ENCODE results near the gene ARHGAP26.

Gene ARHGAP26

DNA sequence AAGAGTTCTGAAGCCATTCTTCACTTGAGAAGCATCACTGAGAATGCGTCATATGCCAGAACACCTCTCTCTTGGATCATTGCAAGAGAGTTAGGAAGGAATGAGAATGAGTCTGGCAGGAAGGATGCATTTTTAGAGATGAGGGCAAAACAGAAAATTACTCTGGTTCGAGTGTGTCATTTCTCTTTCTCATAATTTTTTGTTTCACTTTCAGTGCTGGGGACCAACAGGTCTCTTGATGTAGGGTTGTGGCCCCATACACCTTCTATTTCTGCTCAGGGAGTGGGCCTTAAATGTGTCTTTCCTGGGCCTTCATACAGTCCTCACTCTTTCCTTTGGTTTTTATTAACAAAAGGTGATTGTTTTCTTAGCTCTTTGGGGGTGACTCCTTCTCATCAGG is 330.9 kb downstream of the ARHGAP26 start:
- Histone ChIP-seq H3K27ac (ENCODE audit: low read depth in 2 of 2, low read length in 2 of 2) (no peak overlapping the region), H3K9me3 (ENCODE audit: control insufficient read depth in 2 of 2, low read length in 2 of 2) (no peaks in the 10 kb centered on the region), H3K4me1 (ENCODE audit: control insufficient read depth in 2 of 2, insufficient read depth in 2 of 2, low read length in 2 of 2) (no peaks in the 10 kb centered on the region), H3K4me3 (ENCODE audit: low read length in 2 of 2) (no peak overlapping the region), H3K9ac (ENCODE audit: low read depth in 1 of 2, low read length in 2 of 2) (no peak overlapping the region), H3K27me3 (ENCODE audit: control insufficient read depth in 2 of 2, insufficient read depth in 2 of 2, low read length in 2 of 2) (no peaks in the 10 kb centered on the region), H3K36me3 (ENCODE audit: control insufficient read depth in 2 of 2, insufficient read depth in 2 of 2, low read length in 2 of 2) (no peaks in the 10 kb centered on the region)

DNA sequence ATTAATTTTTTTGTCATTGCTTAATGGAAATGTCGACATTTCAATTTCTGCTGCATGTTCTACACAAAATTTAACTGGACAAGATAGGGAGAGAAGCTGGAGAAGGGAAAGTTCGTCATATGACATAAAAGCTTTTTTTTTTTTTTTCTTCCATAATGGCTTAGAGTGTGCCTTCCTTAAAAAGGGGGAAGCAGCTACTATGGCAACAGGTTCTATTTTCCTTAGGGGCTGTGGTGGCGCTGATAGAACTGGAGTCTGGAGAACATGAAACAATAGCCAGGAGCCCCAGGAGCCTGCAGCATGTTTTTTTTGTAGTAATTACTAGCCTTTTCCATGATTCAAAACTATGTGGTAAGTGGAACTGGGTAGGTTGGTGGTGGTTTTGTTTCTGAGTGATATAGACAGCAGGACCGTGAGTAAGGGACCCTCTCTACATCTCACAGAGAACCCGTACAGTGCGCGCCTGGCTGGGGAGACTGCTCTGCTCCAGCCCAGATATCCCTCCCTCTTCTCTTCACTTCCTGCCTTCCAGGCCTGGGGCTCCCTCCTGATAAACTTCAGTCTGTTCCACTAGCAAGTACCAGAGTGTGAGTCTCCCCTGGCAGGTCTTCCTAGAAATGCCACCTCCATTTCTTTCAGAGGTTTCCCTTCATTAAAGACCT is 331.7 kb downstream of the ARHGAP26 start:
- H3K9ac ChIP-seq (ENCODE audit: low read depth in 1 of 2, low read length in 2 of 2) = no peak overlapping the region
- no peak overlapping the region for H3K4me3 ChIP-seq (ENCODE audit: low read length in 2 of 2)
- no peaks in the 10 kb centered on the region for H3K9me3 ChIP-seq (ENCODE audit: control insufficient read depth in 2 of 2, low read length in 2 of 2)
- H3K27me3 ChIP-seq (ENCODE audit: control insufficient read depth in 2 of 2, insufficient read depth in 2 of 2, low read length in 2 of 2) = no peaks in the 10 kb centered on the region
- no peaks in the 10 kb centered on the region for H3K4me1 ChIP-seq (ENCODE audit: control insufficient read depth in 2 of 2, insufficient read depth in 2 of 2, low read length in 2 of 2)
- no peaks in the 10 kb centered on the region for H3K36me3 ChIP-seq (ENCODE audit: control insufficient read depth in 2 of 2, insufficient read depth in 2 of 2, low read length in 2 of 2)
- H3K27ac ChIP-seq (ENCODE audit: low read depth in 2 of 2, low read length in 2 of 2) = no peak overlapping the region

DNA sequence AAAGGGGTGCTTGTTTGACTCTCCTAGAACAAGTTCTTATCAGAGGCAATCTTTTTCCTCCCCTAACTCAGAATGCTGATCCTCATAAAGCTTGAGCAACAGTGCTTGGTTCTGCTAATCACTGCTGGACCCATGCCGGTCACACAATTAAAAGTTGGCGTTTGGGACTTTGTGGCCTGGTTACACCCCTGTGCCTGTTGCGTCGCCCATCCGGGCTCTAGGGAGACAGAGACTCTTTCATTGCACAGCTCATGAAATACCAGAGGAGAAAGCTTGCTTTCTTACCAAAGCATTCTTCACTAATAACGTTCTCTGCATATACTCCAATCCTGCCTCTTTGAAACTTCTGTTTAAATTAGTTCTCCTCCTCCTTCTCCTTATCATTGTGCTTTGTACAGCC is 332.2 kb downstream of the ARHGAP26 start:
- Histone ChIP-seq H3K27ac (ENCODE audit: low read depth in 2 of 2, low read length in 2 of 2) (no peak overlapping the region), H3K4me3 (ENCODE audit: low read length in 2 of 2) (no peak overlapping the region), H3K9me3 (ENCODE audit: control insufficient read depth in 2 of 2, low read length in 2 of 2) (no peaks in the 10 kb centered on the region), H3K36me3 (ENCODE audit: control insufficient read depth in 2 of 2, insufficient read depth in 2 of 2, low read length in 2 of 2) (no peaks in the 10 kb centered on the region), H3K4me1 (ENCODE audit: control insufficient read depth in 2 of 2, insufficient read depth in 2 of 2, low read length in 2 of 2) (no peaks in the 10 kb centered on the region), H3K27me3 (ENCODE audit: control insufficient read depth in 2 of 2, insufficient read depth in 2 of 2, low read length in 2 of 2) (no peaks in the 10 kb centered on the region), H3K9ac (ENCODE audit: low read depth in 1 of 2, low read length in 2 of 2) (no peak overlapping the region)

DNA sequence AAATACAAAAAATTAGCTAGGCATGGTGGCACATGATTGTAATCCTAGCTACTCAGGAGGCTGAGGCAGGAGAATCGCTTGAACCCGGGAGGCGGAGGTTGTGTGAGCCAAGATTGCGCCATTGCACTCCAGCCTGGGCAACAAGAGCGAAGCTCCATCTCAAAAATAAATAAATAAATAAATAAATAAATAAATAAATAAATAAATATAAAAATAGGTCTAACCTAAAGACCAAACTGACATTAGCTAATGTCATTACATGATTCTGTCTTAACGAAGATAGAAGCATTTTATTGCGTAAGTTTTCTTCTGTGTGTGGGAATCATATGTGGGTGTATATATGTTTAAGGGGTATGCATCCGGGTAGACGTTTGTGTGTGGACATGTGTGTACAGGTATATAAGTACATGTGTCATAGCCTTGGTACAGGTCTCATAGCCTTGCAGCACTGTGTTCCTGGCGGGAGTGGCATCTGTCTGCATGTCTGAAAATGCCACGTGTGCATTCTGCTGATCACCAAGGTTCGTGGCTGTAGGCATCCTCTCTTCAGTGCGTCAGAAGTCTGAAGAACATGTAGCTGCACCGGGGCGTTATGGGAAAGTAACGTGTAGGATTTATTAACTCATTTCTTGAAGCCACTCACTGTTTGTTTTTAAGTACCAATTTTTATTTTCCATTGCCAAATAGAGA is 335.2 kb downstream of the ARHGAP26 start:
- peaks cover 0 to 14% of the 10 kb centered on the region in 2 donors for H3K4me1 ChIP-seq (ENCODE audit: control insufficient read depth in 2 of 2, insufficient read depth in 2 of 2, low read length in 2 of 2)
- H3K27ac ChIP-seq (ENCODE audit: low read depth in 2 of 2, low read length in 2 of 2) = no peak overlapping the region
- H3K9ac ChIP-seq (ENCODE audit: low read depth in 1 of 2, low read length in 2 of 2) = no peak overlapping the region
- H3K27me3 ChIP-seq (ENCODE audit: control insufficient read depth in 2 of 2, insufficient read depth in 2 of 2, low read length in 2 of 2) = no peaks in the 10 kb centered on the region
- no peaks in the 10 kb centered on the region for H3K36me3 ChIP-seq (ENCODE audit: control insufficient read depth in 2 of 2, insufficient read depth in 2 of 2, low read length in 2 of 2)
- no peaks in the 10 kb centered on the region for H3K9me3 ChIP-seq (ENCODE audit: control insufficient read depth in 2 of 2, low read length in 2 of 2)
- no peak overlapping the region for H3K4me3 ChIP-seq (ENCODE audit: low read length in 2 of 2)

DNA sequence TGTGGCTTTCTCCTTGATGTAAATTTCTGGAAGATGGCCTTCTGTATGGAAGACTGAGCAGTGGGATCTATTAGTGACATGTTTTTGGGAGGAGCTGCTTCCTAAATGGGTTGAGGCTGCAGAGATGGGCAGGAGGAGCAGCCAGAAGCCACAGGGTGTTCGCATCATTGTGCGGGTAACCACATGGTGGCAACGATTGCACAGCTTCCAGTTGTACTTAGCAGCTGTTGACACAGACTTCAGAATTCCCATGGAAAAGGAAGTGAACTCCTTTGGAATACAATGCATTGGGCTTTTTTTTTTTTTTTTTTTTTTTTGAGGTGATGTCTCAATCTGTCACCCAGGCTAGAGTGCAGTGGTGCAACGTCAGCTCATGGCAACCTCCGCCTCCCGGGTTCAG is 336.0 kb downstream of the ARHGAP26 start:
- H3K27ac ChIP-seq (ENCODE audit: low read depth in 2 of 2, low read length in 2 of 2) = no peak overlapping the region
- no peaks in the 10 kb centered on the region for H3K9me3 ChIP-seq (ENCODE audit: control insufficient read depth in 2 of 2, low read length in 2 of 2)
- H3K4me1 ChIP-seq (ENCODE audit: control insufficient read depth in 2 of 2, insufficient read depth in 2 of 2, low read length in 2 of 2) = peaks cover 5 to 19% of the 10 kb centered on the region in 2 donors
- H3K27me3 ChIP-seq (ENCODE audit: control insufficient read depth in 2 of 2, insufficient read depth in 2 of 2, low read length in 2 of 2) = no peaks in the 10 kb centered on the region
- H3K9ac ChIP-seq (ENCODE audit: low read depth in 1 of 2, low read length in 2 of 2) = no peak overlapping the region
- no peaks in the 10 kb centered on the region for H3K36me3 ChIP-seq (ENCODE audit: control insufficient read depth in 2 of 2, insufficient read depth in 2 of 2, low read length in 2 of 2)
- H3K4me3 ChIP-seq (ENCODE audit: low read length in 2 of 2) = no peak overlapping the region

DNA sequence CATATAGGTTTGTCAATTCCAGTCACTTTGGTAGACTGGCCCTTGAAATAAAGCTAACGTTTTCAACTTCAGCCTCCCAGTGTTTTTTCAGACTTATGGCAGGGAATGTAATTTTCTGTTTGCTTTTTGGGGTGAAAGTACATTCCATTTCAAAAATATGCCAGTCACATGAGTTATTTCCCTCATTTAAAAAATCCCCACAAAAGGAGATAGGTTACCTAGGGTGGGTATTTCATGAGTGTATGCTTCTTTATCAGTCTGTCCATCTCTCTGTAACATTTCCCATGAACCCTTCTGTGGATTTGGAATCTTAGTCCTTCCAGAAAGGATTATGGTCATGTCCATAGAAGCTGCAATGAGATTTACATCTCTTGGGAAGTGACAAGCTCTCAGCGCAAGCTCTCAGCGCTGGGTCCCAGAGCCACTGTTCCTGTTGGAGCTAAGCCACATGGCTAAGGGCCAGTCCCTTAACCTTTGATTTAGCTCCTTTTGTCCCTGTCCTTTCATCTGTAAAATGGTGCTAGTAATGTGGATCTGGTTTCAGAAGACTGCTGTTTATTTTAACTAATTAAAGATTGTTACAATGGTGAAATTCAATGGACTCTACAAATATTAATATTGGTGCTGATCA is 338.4 kb downstream of the ARHGAP26 start:
- no peak overlapping the region for H3K9ac ChIP-seq (ENCODE audit: low read depth in 1 of 2, low read length in 2 of 2)

DNA sequence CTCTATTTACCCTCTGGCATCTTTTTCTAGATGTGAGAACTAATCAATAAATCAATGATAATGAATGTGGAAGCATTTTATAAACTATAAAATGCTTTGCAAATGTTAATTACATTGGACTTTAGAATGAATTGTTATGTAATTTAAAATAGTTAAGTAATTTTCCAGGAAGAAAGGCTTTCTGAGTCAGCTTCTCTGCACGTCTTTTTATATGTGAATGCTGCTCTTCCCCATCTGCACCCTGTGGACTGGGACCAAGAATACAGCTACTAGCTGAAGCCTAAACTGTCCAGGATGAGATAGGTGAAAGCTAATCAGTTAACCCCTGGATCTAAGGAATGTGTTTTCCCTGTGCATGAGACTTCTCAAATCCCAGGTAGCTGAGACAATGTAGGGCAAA is 340.4 kb downstream of the ARHGAP26 start:
- Histone ChIP-seq H3K9ac (ENCODE audit: low read depth in 1 of 2, low read length in 2 of 2) (no peak overlapping the region), H3K4me1 (ENCODE audit: control insufficient read depth in 2 of 2, insufficient read depth in 2 of 2, low read length in 2 of 2) (peaks cover 5 to 19% of the 10 kb centered on the region in 2 donors), H3K27ac (ENCODE audit: low read depth in 2 of 2, low read length in 2 of 2) (no peak overlapping the region), H3K9me3 (ENCODE audit: control insufficient read depth in 2 of 2, low read length in 2 of 2) (no peaks in the 10 kb centered on the region), H3K27me3 (ENCODE audit: control insufficient read depth in 2 of 2, insufficient read depth in 2 of 2, low read length in 2 of 2) (no peaks in the 10 kb centered on the region), H3K36me3 (ENCODE audit: control insufficient read depth in 2 of 2, insufficient read depth in 2 of 2, low read length in 2 of 2) (no peaks in the 10 kb centered on the region), H3K4me3 (ENCODE audit: low read length in 2 of 2) (no peak overlapping the region)

More for the DNA sequence above, 338.4 kb downstream of the ARHGAP26 start:
- H3K36me3 ChIP-seq (ENCODE audit: control insufficient read depth in 2 of 2, insufficient read depth in 2 of 2, low read length in 2 of 2) = no peaks in the 10 kb centered on the region
- H3K27ac ChIP-seq (ENCODE audit: low read depth in 2 of 2, low read length in 2 of 2) = no peak overlapping the region
- H3K4me1 ChIP-seq (ENCODE audit: control insufficient read depth in 2 of 2, insufficient read depth in 2 of 2, low read length in 2 of 2) = peaks cover 5 to 19% of the 10 kb centered on the region in 2 donors
- no peak overlapping the region for H3K4me3 ChIP-seq (ENCODE audit: low read length in 2 of 2)
- no peaks in the 10 kb centered on the region for H3K27me3 ChIP-seq (ENCODE audit: control insufficient read depth in 2 of 2, insufficient read depth in 2 of 2, low read length in 2 of 2)
- H3K9me3 ChIP-seq (ENCODE audit: control insufficient read depth in 2 of 2, low read length in 2 of 2) = no peaks in the 10 kb centered on the region

DNA sequence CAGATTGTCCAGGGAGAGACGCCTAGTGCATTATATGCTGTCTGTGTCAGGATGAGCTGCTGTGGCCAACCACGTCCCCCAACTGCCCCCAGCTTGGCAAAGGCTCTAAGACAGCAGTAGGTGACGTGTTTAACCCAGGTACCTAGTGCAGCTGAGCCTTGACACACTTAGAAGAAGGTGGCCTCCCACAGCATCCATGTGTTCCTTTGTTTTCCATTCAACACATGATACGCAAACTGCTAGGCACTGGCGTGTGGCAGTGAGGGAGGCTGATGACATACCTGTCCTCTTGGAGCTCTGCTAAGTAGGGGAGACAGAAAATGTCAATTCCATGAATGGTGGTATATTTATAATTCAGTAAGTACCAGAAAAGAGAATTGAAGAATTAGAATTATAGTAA is 341.6 kb downstream of the ARHGAP26 start:
- H3K9me3 ChIP-seq (ENCODE audit: control insufficient read depth in 2 of 2, low read length in 2 of 2) = no peaks in the 10 kb centered on the region
- no peak overlapping the region for H3K27ac ChIP-seq (ENCODE audit: low read depth in 2 of 2, low read length in 2 of 2)
- no peaks in the 10 kb centered on the region for H3K36me3 ChIP-seq (ENCODE audit: control insufficient read depth in 2 of 2, insufficient read depth in 2 of 2, low read length in 2 of 2)
- H3K27me3 ChIP-seq (ENCODE audit: control insufficient read depth in 2 of 2, insufficient read depth in 2 of 2, low read length in 2 of 2) = no peaks in the 10 kb centered on the region
- no peak overlapping the region for H3K9ac ChIP-seq (ENCODE audit: low read depth in 1 of 2, low read length in 2 of 2)
- no peak overlapping the region for H3K4me3 ChIP-seq (ENCODE audit: low read length in 2 of 2)
- H3K4me1 ChIP-seq (ENCODE audit: control insufficient read depth in 2 of 2, insufficient read depth in 2 of 2, low read length in 2 of 2) = peaks cover 5 to 19% of the 10 kb centered on the region in 2 donors

DNA sequence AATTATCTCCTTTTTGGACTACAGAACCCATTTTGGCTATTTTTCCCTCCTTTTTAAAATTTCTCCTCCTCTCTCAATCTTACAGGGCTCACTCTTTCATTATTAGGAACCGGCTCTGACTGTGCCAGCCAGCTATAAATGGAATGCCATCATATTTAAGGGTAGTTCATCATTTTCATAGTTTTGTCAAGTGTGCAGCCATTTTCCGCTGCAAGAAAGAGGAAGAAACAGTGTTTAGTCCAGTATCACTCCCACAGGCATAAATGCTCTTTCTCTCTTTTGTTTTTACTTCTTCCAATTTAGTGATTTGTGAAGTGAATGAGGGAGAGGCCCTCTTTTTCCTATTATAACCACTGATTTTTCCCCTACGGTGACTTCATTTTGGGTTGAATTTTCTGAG is 343.3 kb downstream of the ARHGAP26 start:
- peaks cover 5 to 13% of the 10 kb centered on the region in 2 donors for H3K4me1 ChIP-seq (ENCODE audit: control insufficient read depth in 2 of 2, insufficient read depth in 2 of 2, low read length in 2 of 2)
- H3K9ac ChIP-seq (ENCODE audit: low read depth in 1 of 2, low read length in 2 of 2) = no peak overlapping the region
- no peak overlapping the region for H3K4me3 ChIP-seq (ENCODE audit: low read length in 2 of 2)
- no peaks in the 10 kb centered on the region for H3K27me3 ChIP-seq (ENCODE audit: control insufficient read depth in 2 of 2, insufficient read depth in 2 of 2, low read length in 2 of 2)
- H3K9me3 ChIP-seq (ENCODE audit: control insufficient read depth in 2 of 2, low read length in 2 of 2) = no peaks in the 10 kb centered on the region
- no peak overlapping the region for H3K27ac ChIP-seq (ENCODE audit: low read depth in 2 of 2, low read length in 2 of 2)
- no peaks in the 10 kb centered on the region for H3K36me3 ChIP-seq (ENCODE audit: control insufficient read depth in 2 of 2, insufficient read depth in 2 of 2, low read length in 2 of 2)

DNA sequence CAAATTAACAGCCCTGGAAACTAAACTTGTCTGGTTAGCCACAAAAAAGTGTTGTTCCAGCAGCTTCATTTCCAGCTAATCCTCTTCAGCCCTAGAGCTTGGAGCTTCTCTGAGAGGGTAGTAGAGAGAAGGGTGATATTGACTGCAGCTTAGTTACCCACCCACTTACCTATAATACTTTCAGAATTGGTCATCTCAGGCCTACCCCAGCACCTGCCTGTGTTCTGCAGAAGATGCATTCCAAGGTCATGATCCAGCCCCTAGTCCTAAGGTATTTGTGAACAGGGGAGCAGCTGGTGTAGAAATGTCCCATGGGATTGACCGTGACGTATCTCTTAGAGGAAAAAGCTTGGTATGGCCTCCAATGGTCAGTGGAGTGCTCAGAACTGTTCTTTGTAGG is 344.3 kb downstream of the ARHGAP26 start:
- Histone ChIP-seq H3K36me3 (ENCODE audit: control insufficient read depth in 2 of 2, insufficient read depth in 2 of 2, low read length in 2 of 2) (no peaks in the 10 kb centered on the region), H3K4me3 (ENCODE audit: low read length in 2 of 2) (no peak overlapping the region), H3K9ac (ENCODE audit: low read depth in 1 of 2, low read length in 2 of 2) (no peak overlapping the region), H3K27ac (ENCODE audit: low read depth in 2 of 2, low read length in 2 of 2) (no peak overlapping the region), H3K27me3 (ENCODE audit: control insufficient read depth in 2 of 2, insufficient read depth in 2 of 2, low read length in 2 of 2) (no peaks in the 10 kb centered on the region), H3K4me1 (ENCODE audit: control insufficient read depth in 2 of 2, insufficient read depth in 2 of 2, low read length in 2 of 2) (peaks cover 10 to 18% of the 10 kb centered on the region in 2 donors), H3K9me3 (ENCODE audit: control insufficient read depth in 2 of 2, low read length in 2 of 2) (no peaks in the 10 kb centered on the region)

Data from mucosa of rectum (tissue), 2 donors.